RPMI8226 (cell line): ENCODE data around the gene KLK15.
"Not testable (repeated sequence)": the region's sequence is repeated elsewhere in the genome, so short reads cannot be mapped to it uniquely, and the experiment has no call there.

Experiments
- DNase-seq: peaks from one replicate; pipeline ENCODE4 v3.0.0-alpha.2; 2015

The KLK15 gene

GRCh38 chr19:50820086-50820485 lies 13.3 kb downstream of the KLK15 start:
- DNase-seq: peak; percentile 56

- peak; percentile 83 for DNase-seq
These were observed 13.7 kb downstream of the KLK15 start for GRCh38 chr19:50819636-50820035.

- peak; percentile 88 for DNase-seq
These were observed 14.4 kb downstream of the KLK15 start for GRCh38 chr19:50818859-50819472.

GRCh38 chr19:50817941-50818858 lies 15.2 kb downstream of the KLK15 start:
- DNase-seq: peak; percentile 93

GRCh38 chr19:50815439-50815838 lies 17.9 kb downstream of the KLK15 start:
- no peak for DNase-seq

- DNase-seq: no peak
These were observed 18.5 kb downstream of the KLK15 start for GRCh38 chr19:50814883-50815282.

- DNase-seq: no peak
These were observed 20.9 kb downstream of the KLK15 start for GRCh38 chr19:50812474-50812873.

- DNase-seq: not testable (repeated sequence)
These were observed 21.6 kb downstream of the KLK15 start for GRCh38 chr19:50811622-50812238.

- no peak for DNase-seq
These were observed 24.5 kb downstream of the KLK15 start for GRCh38 chr19:50808856-50809255.

GRCh38 chr19:50804420-50805272 lies 28.7 kb downstream of the KLK15 start:
- DNase-seq: peak; percentile 99

GRCh38 chr19:50803633-50804419 lies 29.5 kb downstream of the KLK15 start:
- peak; percentile 41 for DNase-seq

- no peak for DNase-seq
These were observed 32.3 kb downstream of the KLK15 start for GRCh38 chr19:50801107-50801506.

GRCh38 chr19:50799547-50799851 lies 33.9 kb downstream of the KLK15 start:
- DNase-seq: no peak

GRCh38 chr19:50798659-50799546 lies 34.5 kb downstream of the KLK15 start:
- DNase-seq: no peak

GRCh38 chr19:50797781-50798658 lies 35.4 kb downstream of the KLK15 start:
- no peak for DNase-seq

GRCh38 chr19:50797429-50797780 lies 36.0 kb downstream of the KLK15 start:
- DNase-seq: no peak

GRCh38 chr19:50796634-50797428 lies 36.5 kb downstream of the KLK15 start:
- DNase-seq: no peak

- no peak for DNase-seq
These were observed 37.2 kb downstream of the KLK15 start for GRCh38 chr19:50796128-50796633.

- no peak for DNase-seq
These were observed 37.7 kb downstream of the KLK15 start for GRCh38 chr19:50795664-50796073.
